ENCODE results near the gene CEACAM21.

CEACAM21 gene

GRCh38 chr19:41575998-41576397 lies at the start of gene CEACAM21:
Gene CEACAM21 (plus strand): TSS chr19:41576166. CDS start chr19:41576275, 109 bp downstream.
- no peak for DNase-seq (ENCODE audit: low read depth, low spot score)

DNA sequence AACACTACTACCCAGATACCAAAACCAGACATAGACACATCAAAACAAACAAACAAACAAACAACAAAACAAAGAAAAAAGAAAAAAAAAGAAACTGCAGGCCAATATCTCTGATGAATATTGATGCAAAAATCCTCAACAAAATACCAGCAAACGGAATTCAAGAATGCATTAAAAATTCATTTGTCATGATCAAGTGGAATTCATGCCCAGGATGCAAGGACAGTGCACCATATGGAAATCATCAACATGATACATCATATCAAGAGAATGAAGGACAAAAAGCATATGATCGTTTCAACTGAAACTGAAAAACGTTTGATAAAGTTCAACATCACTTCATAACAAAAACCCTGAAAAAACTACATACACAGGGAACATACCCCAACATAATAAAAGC lies 48.9 kb upstream of the CEACAM21 start:
- no peak for DNase-seq (ENCODE audit: low read depth, low spot score)

DNA sequence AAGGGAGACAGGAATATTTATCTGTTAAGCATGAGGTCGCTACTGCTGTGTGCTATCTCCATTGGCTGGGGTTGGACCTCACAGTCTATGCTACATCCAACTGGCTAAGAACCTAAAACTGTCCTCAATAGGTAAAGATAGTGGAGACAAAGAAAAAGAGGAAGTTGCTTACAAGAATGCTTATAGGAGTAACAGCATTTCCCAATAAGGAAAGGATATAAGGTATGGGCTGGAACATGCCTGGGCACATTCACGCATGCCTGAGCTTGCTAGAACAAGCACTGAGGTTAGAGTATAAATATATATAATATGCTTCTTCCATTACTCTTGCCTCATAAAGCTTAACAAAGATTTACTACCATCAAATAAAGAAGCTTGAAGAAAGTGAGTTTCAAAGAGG lies 47.9 kb upstream of the CEACAM21 start:
- DNase-seq (ENCODE audit: low read depth, low spot score): no peak

GRCh38 chr19:41529484-41530183 lies 46.3 kb upstream of the CEACAM21 start:
- DNase-seq (ENCODE audit: low read depth, low spot score): no peak

DNA sequence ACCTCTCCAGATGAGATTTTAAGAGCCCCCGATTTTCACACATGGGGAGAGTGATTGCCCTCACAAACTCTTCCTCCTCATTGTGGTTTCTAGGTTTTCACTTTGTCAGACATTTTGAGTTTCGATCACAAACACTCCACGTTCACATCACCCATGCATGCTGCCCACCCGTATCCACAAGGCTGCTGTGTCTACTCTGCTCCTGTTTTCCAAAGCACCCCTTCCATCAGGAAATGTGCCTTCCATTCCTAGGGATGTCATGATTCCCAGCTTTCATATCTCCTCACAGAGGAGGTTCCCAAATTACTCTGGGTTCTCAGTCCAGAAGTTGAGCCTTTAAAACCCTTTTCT lies 45.8 kb upstream of the CEACAM21 start:
- no peak for DNase-seq (ENCODE audit: low read depth, low spot score)

- DNase-seq (ENCODE audit: low read depth, low spot score): no peak
Measured at GRCh38 chr19:41530761-41531301, 45.1 kb upstream of the CEACAM21 start.

DNA sequence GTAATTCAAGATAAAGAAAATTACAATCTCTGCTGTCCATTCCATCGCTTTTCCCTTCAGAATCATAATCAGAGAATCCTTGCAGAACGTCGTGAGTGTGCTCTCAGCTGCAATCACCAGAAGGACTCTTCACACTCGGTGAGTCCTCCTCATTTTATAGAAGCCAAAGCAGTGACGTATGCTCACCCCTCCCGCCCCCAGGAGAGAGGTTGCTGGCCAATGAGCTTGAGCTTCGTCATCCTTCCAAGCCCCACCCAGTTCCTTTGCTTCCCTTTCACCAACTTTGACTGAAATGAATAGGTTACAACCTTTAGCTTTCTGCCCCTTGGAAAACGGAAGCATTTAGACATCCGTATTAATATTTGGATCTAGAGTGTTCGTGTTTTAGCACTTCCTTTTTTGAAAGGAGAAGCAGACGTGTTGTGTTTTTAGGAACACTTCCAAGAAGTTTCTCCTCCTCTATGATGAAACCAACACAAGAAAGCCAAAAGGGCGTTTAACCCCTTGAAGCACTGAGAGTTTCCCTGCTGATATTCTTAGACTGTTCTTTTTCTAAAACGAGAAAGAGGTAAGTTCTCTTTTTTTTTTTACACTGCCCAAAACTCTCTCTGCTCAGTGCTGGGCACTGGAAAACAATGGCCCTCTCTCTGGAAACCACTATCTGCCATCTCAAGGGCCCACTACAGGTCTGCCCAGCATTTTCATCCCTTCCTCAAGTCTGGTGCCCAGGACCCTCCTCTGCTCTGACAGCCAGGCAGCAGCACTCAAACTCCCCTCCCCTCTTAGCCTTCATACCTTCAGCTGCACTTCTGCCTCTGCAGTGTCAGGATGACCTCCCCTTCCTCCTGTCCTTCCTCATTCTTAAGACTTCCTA lies 44.3 kb upstream of the CEACAM21 start:
- peak; percentile 57 for DNase-seq (ENCODE audit: low read depth, low spot score)

- DNase-seq (ENCODE audit: low read depth, low spot score): no peak
Measured at GRCh38 chr19:41532526-41532925, 43.4 kb upstream of the CEACAM21 start.

- no peak for DNase-seq (ENCODE audit: low read depth, low spot score)
Measured at GRCh38 chr19:41533671-41534215, 42.2 kb upstream of the CEACAM21 start.

DNA sequence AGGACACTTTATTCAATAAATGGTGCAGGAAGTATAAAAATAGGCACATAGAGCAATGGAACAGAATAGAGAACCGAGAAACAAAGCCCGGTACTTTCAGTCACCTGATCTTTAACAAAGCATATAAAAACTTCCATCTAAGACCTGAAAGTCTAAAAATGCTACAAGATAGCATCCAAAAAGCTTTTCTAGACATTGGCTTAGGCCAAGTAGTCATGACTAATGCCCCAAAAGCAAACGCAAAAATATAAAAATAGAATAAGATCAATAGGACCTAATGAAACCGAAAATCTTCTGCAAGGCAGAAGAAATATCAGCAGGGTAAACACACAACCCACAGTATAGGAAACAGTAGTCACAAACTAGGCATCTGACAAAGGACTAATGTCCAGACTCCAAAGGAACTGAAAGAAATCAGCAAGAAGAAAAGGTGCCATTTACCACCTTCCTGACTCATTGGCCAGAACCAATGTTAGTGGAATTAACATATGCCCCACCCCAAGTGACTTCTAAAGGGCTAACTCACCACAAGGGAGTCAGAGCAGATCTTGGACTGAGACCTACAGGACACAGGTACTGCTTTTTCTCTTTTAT lies 40.8 kb upstream of the CEACAM21 start:
- no peak for DNase-seq (ENCODE audit: low read depth, low spot score)

DNA sequence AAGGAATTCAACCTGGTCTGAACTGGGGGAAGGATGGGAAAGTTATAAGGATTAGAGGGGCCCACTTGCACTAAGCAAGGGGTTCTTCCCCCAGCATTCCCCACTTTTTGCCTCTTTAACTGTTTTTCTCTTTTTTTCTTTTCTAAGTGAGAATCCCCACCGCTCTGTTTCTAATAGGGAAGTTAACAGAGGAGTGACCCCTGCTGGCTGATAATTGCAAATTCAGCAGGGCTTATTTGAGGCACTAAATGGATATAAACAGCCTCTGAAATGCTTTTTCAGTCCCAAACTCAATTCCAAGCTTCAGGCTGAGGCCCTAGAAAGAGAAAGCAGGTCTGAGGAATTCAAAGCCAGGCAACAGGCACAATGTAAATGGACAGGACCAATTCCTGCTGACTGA lies 38.2 kb upstream of the CEACAM21 start:
- DNase-seq (ENCODE audit: low read depth, low spot score): no peak

DNA sequence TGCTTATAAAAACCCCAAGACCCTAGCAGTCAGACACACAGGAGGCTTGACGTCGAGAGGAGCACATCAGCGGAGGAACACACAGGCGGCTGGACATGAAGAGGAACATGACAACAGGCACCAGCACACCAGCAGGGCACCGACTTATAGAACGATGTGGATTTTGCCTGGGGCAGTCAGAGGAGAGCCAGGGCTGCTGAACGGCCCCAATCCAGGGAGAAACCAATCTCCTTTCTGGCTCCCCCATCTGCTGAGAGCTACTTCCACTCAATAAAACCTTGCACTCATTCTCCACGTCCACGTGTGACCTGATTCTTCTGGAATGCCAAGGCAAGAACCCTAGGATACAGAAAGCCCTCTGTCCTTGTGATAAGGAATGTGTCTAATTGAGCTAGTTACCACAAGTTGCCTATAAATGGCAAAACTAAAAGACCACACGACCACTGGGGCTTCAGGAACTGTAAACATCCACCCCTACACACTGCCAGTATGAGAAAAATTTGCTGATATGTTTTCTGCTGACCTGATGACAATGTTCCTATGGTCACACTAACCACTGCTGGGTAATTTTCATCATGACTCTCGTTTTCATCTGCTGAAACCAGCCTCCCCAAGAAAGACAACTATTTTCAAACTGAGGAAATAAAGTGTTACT lies 35.8 kb upstream of the CEACAM21 start:
- no peak for DNase-seq (ENCODE audit: low read depth, low spot score)

DNA sequence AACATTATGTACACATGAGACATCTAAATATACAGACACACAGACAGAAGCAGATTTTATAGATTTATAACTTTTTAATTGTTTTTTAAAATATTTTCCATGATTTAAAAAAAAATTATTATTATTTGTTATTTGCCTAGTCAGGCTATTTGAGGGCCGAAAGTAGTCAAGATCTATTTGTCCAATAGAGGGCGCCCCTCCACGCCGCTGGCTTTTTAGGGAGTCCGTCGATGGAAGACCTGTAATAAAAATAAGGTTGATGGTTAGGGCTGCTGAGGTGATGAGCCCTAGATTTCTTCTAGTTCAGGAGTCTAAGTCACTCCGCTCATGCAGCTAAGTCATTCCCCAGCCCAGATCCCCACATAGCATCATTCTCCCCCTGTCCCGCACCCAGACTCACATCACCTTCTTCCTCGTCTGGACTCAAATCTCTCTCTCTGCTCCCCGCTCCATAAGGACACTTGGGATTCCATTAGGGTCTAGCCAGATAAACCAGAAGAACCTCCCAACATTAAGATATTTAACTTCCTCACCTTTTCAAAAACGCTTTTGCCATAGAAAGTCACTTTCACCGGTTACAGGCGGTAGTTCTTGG lies 33.9 kb upstream of the CEACAM21 start:
- DNase-seq (ENCODE audit: low read depth, low spot score): peak; percentile 78

- DNase-seq (ENCODE audit: low read depth, low spot score): no peak
Measured at GRCh38 chr19:41542622-41543021, 33.3 kb upstream of the CEACAM21 start.

DNA sequence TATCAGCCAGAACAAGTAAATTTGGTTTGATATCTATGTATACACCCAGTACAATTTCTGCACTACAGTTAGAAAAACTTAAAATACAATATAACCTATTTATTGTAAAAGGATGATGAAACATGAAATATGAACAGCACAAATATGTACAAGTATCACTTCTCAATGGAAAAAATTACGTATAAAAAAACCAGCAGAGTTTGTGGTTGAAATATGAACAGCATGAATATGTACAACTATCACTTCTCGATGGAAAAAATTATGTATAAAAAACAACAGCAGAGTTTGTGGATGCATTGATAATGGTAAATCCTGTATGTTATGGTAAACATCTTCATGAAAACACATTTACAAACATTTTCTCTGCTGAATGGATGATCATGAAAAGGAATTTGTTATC lies 32.4 kb upstream of the CEACAM21 start:
- no peak for DNase-seq (ENCODE audit: low read depth, low spot score)

DNA sequence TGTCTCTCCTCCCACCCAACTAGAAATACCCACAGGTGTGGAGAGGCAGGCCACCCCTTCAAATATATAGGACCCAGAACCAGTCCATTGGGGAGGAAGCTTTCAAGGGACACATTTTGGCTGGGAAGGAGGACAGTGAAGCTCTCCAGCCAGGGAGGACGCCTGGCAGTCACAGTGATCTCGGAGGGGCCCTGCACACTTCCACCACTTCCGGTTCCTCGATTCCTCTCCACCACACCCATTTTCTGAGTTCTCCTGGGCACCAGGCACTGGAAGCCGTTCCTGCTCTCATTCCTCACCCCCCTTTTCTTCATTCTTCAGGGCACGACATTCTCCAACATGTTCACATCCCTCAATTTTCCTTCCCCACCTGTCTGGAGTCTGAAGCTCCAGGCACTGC lies 30.4 kb upstream of the CEACAM21 start:
- DNase-seq (ENCODE audit: low read depth, low spot score): no peak

GRCh38 chr19:41546386-41546789 lies 29.6 kb upstream of the CEACAM21 start:
- DNase-seq (ENCODE audit: low read depth, low spot score): no peak

DNA sequence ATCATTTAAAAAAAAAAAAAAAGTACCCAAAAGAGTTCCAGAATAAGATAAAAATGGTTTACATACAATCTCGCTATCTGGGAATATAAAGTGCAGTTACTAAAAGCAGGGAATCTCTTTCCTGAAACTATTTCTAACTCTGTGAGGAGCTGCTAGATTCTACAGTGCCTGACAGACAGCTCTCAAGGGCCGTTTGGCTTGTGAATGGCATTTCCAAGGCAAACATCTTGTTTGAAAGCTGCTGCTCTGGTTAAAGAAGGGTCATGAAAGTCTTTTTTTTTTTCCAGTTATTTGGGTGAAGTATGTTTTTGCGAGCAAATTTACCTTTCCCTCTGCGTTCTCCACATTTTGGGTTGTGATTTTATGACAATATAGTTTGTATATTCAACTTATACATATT lies 29.0 kb upstream of the CEACAM21 start:
- DNase-seq (ENCODE audit: low read depth, low spot score): no peak

GRCh38 chr19:41547569-41547968 lies 28.4 kb upstream of the CEACAM21 start:
- DNase-seq (ENCODE audit: low read depth, low spot score): no peak

DNA sequence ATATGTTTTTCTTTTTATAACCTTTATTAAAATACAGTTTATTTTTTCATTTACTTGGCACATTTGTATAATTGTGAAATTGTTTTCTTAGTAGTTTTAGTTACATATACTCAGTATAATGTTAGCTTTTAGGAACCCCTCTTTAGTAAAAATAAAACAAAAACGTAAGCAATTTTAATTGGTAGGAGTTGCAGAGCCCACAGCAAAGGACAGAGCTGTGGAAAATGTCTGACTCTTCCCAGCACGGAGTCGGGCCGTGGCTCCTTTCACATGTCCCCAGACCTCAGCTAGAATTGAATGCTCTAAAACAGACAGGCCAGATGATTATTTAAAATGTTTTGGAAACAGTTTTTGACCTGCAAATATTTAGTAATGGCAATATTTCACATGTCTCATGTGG lies 27.9 kb upstream of the CEACAM21 start:
- DNase-seq (ENCODE audit: low read depth, low spot score): no peak
